ENCODE data around the gene MMRN1. TPM values are rescaled to one million over a fixed set of nuclear protein-coding genes. Genes with fewer than 3 reads are reported as not detected.

Gene MMRN1
- total RNA-seq, 6 experiments from 2014 or later = 5.4 to 19.0 (median 11.0) TPM

- ATAC-seq = no peak
- Histone ChIP-seq H3K27me3 (no peaks in the 10 kb centered on the region), H3K4me3 (no peak overlapping the region), H3K4me1 (peaks cover 0 to 13% (median 0%) of the 10 kb centered on the region in 4 donors), H3K27ac (no peak overlapping the region), H3K36me3 (no peaks in the 10 kb centered on the region), H3K9me3 (no peaks in the 10 kb centered on the region)
- 43% methylated on average over 4 of the region's 4 CpGs for WGBS (ENCODE audit: insufficient coverage, low coverage, low lambda C conversion rate, missing lambda C conversion rate)
- intact Hi-C loops (cut with DNase I) = no loop called here
- no peak for TF ChIP-seq CTCF (IDR thresholded peaks at IDR 0.05)
- no peak for TF ChIP-seq POLR2A (IDR thresholded peaks at IDR 0.05)
- DNase-seq = no peak
Measured at GRCh38 chr4:89997171-89997704, 102.6 kb downstream of the MMRN1 start.

GRCh38 chr4:89998469-89999011 lies 103.9 kb downstream of the MMRN1 start:
- no peak overlapping the region for H3K27ac ChIP-seq
- ATAC-seq (no peak), DNase-seq (no peak)
- H3K9me3 ChIP-seq = no peaks in the 10 kb centered on the region
- H3K36me3 ChIP-seq = no peaks in the 10 kb centered on the region
- 53% methylated on average over 6 of the region's 6 CpGs for WGBS (ENCODE audit: insufficient coverage, low coverage, low lambda C conversion rate, missing lambda C conversion rate)
- TF ChIP-seq CTCF (IDR thresholded peaks at IDR 0.05) = no peak
- TF ChIP-seq POLR2A (IDR thresholded peaks at IDR 0.05) = no peak
- no peak overlapping the region for H3K4me3 ChIP-seq
- no peaks in the 10 kb centered on the region for H3K27me3 ChIP-seq
- intact Hi-C loops (cut with DNase I) = no loop called here
- peaks cover 0 to 13% (median 0%) of the 10 kb centered on the region in 4 donors for H3K4me1 ChIP-seq

GRCh38 chr4:90001023-90001422 lies 106.4 kb downstream of the MMRN1 start:
- Histone ChIP-seq H3K4me3 (no peak overlapping the region), H3K4me1 (no peaks in the 10 kb centered on the region), H3K27me3 (no peaks in the 10 kb centered on the region), H3K27ac (no peak overlapping the region), H3K9me3 (no peaks in the 10 kb centered on the region), H3K36me3 (no peaks in the 10 kb centered on the region)
- WGBS (ENCODE audit: insufficient coverage, low coverage, low lambda C conversion rate, missing lambda C conversion rate) = 5% methylated on average over 2 of the region's 2 CpGs
- no peak for TF ChIP-seq POLR2A (IDR thresholded peaks at IDR 0.05)
- TF ChIP-seq CTCF (IDR thresholded peaks at IDR 0.05) = no peak
- intact Hi-C loops (cut with DNase I) = no loop called here
- ATAC-seq = no peak
- no peak for DNase-seq

GRCh38 chr4:90002441-90003062 lies 107.9 kb downstream of the MMRN1 start:
- no peaks in the 10 kb centered on the region for H3K36me3 ChIP-seq
- 36% methylated on average over 5 of the region's 5 CpGs for WGBS (ENCODE audit: insufficient coverage, low coverage, low lambda C conversion rate, missing lambda C conversion rate)
- no peaks in the 10 kb centered on the region for H3K4me1 ChIP-seq
- no peak for TF ChIP-seq POLR2A (IDR thresholded peaks at IDR 0.05)
- TF ChIP-seq CTCF (IDR thresholded peaks at IDR 0.05) = no peak
- intact Hi-C loops (cut with DNase I) = no loop called here
- H3K27me3 ChIP-seq = no peaks in the 10 kb centered on the region
- DNase-seq (no peak), ATAC-seq (no peak)
- H3K27ac ChIP-seq = no peak overlapping the region
- H3K4me3 ChIP-seq = no peak overlapping the region
- no peaks in the 10 kb centered on the region for H3K9me3 ChIP-seq

Other genes with a start within 250 kb of the MMRN1 start
- gene SNCA, start 57.7 kb upstream of the MMRN1 start, total RNA-seq = 1 to 10 TPM in 3 of 6 experiments, under 1 TPM in 3; 0.43 to 5.1 (median 1.0) TPM
- gene CCSER1, start 232.5 kb downstream of the MMRN1 start, total RNA-seq = under 1 TPM; 0.15 to 1.00 (median 0.65) TPM